Large intestine (tissue), 12 donors: ENCODE results near the gene CCT5. TPM values are rescaled to one million over a fixed set of nuclear protein-coding genes. Genes with fewer than 3 reads are reported as not detected.

Experiments
- DNase-seq, 2 donors: peaks; one replicate each; pipeline versions ENCODE4 v3.0.0 to v3.0.0-alpha.2; 2013
- H3K27ac ChIP-seq: one replicate; pipeline ENCODE4 v1.5.1; 2013; ENCODE audit warnings: low read length
- H3K27me3 ChIP-seq: 2 replicates; pipeline ENCODE4 v1.6.1; 2013; ENCODE audit warnings: low read length; ENCODE audit not compliant: control insufficient read depth, insufficient read depth
- H3K36me3 ChIP-seq: 2 replicates; pipeline ENCODE4 v1.6.1; 2013; ENCODE audit warnings: low read length; ENCODE audit not compliant: control insufficient read depth, insufficient read depth
- H3K4me1 ChIP-seq: one replicate; pipeline ENCODE4 v1.6.1; 2013; ENCODE audit warnings: low read length; ENCODE audit not compliant: control insufficient read depth, insufficient read depth
- H3K4me3 ChIP-seq: one replicate; pipeline ENCODE4 v1.5.1; 2013; ENCODE audit warnings: low read length
- H3K9me3 ChIP-seq: one replicate; pipeline ENCODE4 v1.6.1; 2013; ENCODE audit warnings: mild to moderate bottlenecking, low read depth, low read length, moderate library complexity; ENCODE audit not compliant: control insufficient read depth
- WGBS: methylation state at CpG from one replicate; pipeline ENCODE4 v1.1.5; 2013; ENCODE audit warnings: low lambda C conversion rate; ENCODE audit not compliant: insufficient coverage; 5-methylcytosine and 5-hydroxymethylcytosine counted together
- long read RNA-seq, 11 donors: transcript quantifications; one replicate each; lab custom pipeline, GENCODE V29; 2026
- polyA plus RNA-seq: library from polyadenylated mRNA; unstranded; fragments of 120-200 nt; gene quantifications from one replicate; pipeline ENCODE4 v1.2.1, GENCODE V29; 2013

Gene CCT5
- polyA plus RNA-seq: 178 TPM
- long read RNA-seq, donor 1, transcript CCT5-212 (2 exons, 568 nt): minor isoform, 10 of 64 reads
- long read RNA-seq, donor 1, transcript CCT5-201 (11 exons, 3,675 nt): major isoform, 23 of 64 reads
- long read RNA-seq, donor 1, partial matches to known transcripts: 29 of 64 reads
- long read RNA-seq, donor 1, other reads (novel, unspliced or antisense): 0 of 64 reads
- long read RNA-seq, donor 2, transcript CCT5-212 (2 exons, 568 nt): minor isoform, 12 of 174 reads
- long read RNA-seq, donor 2, transcript CCT5-201 (11 exons, 3,675 nt): major isoform, 65 of 174 reads
- long read RNA-seq, donor 2, partial matches to known transcripts: 95 of 174 reads
- long read RNA-seq, donor 2, other reads (novel, unspliced or antisense): 0 of 174 reads
- long read RNA-seq, donor 3, transcript CCT5-210 (3 exons, 1,091 nt): minor isoform, 7 of 408 reads
- long read RNA-seq, donor 3, transcript CCT5-212 (2 exons, 568 nt): minor isoform, 24 of 408 reads
- long read RNA-seq, donor 3, transcript CCT5-201 (11 exons, 3,675 nt): major isoform, 75 of 408 reads
- long read RNA-seq, donor 3, partial matches to known transcripts: 290 of 408 reads
- long read RNA-seq, donor 3, other reads (novel, unspliced or antisense): 8 of 408 reads
- long read RNA-seq, donor 4, partial matches to known transcripts: 0 of 12 reads
- long read RNA-seq, donor 4, other reads (novel, unspliced or antisense): 0 of 12 reads
- long read RNA-seq, donor 5, transcript CCT5-201 (11 exons, 3,675 nt): major isoform, 25 of 68 reads
- long read RNA-seq, donor 5, transcript CCT5-212 (2 exons, 568 nt): minor isoform, 8 of 68 reads
- long read RNA-seq, donor 5, partial matches to known transcripts: 35 of 68 reads
- long read RNA-seq, donor 5, other reads (novel, unspliced or antisense): 0 of 68 reads
- long read RNA-seq, donor 6, transcript CCT5-212 (2 exons, 568 nt): minor isoform, 28 of 162 reads
- long read RNA-seq, donor 6, transcript CCT5-201 (11 exons, 3,675 nt): major isoform, 49 of 162 reads
- long read RNA-seq, donor 6, partial matches to known transcripts: 76 of 162 reads
- long read RNA-seq, donor 6, other reads (novel, unspliced or antisense): 0 of 162 reads
- long read RNA-seq, donor 7, transcript CCT5-212 (2 exons, 568 nt): minor isoform, 9 of 106 reads
- long read RNA-seq, donor 7, transcript CCT5-201 (11 exons, 3,675 nt): major isoform, 29 of 106 reads
- long read RNA-seq, donor 7, partial matches to known transcripts: 52 of 106 reads
- long read RNA-seq, donor 7, other reads (novel, unspliced or antisense): 13 of 106 reads
- long read RNA-seq, donor 8, transcript CCT5-201 (11 exons, 3,675 nt): major isoform, 58 of 181 reads
- long read RNA-seq, donor 8, partial matches to known transcripts: 114 of 181 reads
- long read RNA-seq, donor 8, other reads (novel, unspliced or antisense): 0 of 181 reads
- long read RNA-seq, donor 9, transcript CCT5-212 (2 exons, 568 nt): minor isoform, 23 of 147 reads
- long read RNA-seq, donor 9, transcript CCT5-201 (11 exons, 3,675 nt): major isoform, 46 of 147 reads
- long read RNA-seq, donor 9, partial matches to known transcripts: 72 of 147 reads
- long read RNA-seq, donor 9, other reads (novel, unspliced or antisense): 0 of 147 reads
- long read RNA-seq, donor 10, transcript CCT5-201 (11 exons, 3,675 nt): major isoform, 61 of 219 reads
- long read RNA-seq, donor 10, transcript CCT5-212 (2 exons, 568 nt): minor isoform, 8 of 219 reads
- long read RNA-seq, donor 10, partial matches to known transcripts: 142 of 219 reads
- long read RNA-seq, donor 10, other reads (novel, unspliced or antisense): 5 of 219 reads
- long read RNA-seq, donor 11, transcript CCT5-212 (2 exons, 568 nt): minor isoform, 9 of 92 reads
- long read RNA-seq, donor 11, transcript CCT5-201 (11 exons, 3,675 nt): major isoform, 44 of 92 reads
- long read RNA-seq, donor 11, partial matches to known transcripts: 35 of 92 reads
- long read RNA-seq, donor 11, other reads (novel, unspliced or antisense): 0 of 92 reads

GRCh38 chr5:10249948-10250805 lies at the start of gene CCT5:
Gene CCT5 (plus strand): TSS chr5:10250280. CDS start chr5:10250341, 61 bp downstream.
- Histone ChIP-seq H3K4me1 (peaks cover 13% of the 10 kb centered on the region), H3K4me3 (peak within 1 kb of the TSS; percentile 91), H3K36me3 (peaks cover 14% of the 10 kb centered on the region), H3K27me3 (no peaks in the 10 kb centered on the region), H3K9me3 (no peaks in the 10 kb centered on the region), H3K27ac (peak within 1 kb of the TSS; percentile 81)
- DNase-seq: peak; percentile 96 to 98
- WGBS: no CpG with 5 or more reads among the region's 67 CpGs

DNA sequence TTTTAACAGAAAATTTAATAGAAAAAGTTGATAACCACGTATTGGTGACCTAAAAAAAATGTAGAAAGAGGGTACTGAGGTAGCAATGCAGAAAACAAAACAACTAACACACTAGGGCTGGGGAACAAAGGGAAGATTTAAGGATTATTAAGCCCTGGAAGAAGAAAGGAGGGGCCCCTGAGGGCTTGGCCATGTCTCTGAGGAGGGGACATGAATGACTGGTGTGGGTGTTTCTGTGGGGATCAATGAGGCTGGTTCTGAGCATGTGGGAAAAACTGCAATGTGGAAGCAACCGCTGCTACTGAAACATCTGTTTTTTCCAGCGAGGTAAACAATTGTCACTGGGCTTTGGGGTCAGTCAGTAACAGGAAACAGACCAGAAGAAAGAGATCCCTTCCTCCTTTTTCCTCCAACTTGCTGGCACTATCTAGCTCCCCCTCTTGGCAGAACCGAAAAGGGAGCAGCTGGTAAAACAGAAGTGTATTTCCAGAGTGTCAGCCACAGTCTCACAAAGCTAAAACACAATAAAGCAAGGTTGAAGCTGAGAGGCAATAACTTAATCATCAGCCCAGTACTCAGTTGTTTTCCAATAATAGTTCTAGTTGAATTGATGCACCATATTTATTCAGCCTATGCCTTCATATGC lies 48.7 kb upstream of the CCT5 start:
- 62% methylated on average over 2 of the region's 4 CpGs for WGBS
- H3K27ac ChIP-seq: no peak overlapping the region
- no peaks in the 10 kb centered on the region for H3K4me1 ChIP-seq
- no peaks in the 10 kb centered on the region for H3K9me3 ChIP-seq
- no peak overlapping the region for H3K4me3 ChIP-seq
- peak in 1 of 2 donors; percentile 12 for DNase-seq
- no peaks in the 10 kb centered on the region for H3K36me3 ChIP-seq
- no peaks in the 10 kb centered on the region for H3K27me3 ChIP-seq

DNA sequence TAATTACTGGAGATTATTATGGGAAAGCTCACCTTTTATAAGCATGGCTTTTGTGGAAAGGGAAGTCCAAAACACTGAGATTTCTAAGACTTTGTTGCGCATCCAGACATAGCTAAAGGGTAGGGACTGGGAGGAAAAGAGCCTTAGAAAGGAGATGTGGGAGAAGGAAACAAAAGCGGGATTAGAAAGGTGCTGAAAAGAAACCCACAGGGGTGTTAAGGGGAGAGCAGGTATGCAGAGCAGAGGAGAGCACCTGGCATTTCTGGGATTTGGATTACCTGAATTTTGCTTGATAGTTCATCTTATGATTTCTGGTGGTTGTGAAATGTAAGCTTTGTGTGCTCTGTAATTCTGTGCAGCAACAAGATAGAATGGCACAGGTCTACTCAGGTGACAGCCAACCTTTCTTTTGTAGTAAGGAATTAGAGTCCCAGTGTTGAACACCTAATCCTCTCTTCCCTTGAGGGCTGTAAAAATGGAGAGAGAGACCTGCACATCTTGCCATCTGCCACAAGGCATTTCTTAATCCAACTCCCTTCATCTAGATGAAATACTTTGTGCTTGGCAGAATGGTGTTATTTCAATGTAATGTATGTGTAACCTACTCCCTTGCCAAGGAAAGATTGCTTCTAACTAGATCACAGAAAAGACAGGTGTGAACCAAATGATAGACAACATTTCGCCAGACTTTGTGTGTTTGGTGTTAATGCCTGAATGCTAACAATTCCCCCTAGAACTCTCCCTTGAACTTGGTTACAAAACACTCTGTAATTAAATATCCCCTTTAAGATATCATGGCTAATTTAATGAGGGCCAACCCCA lies 47.8 kb upstream of the CCT5 start:
- H3K4me3 ChIP-seq: no peak overlapping the region
- 60% methylated on average over 1 of the region's 3 CpGs for whole genome bisulfite sequencing
- H3K27ac ChIP-seq: no peak overlapping the region
- no peak for DNase-seq
- no peaks in the 10 kb centered on the region for H3K36me3 ChIP-seq
- no peaks in the 10 kb centered on the region for H3K9me3 ChIP-seq
- no peaks in the 10 kb centered on the region for H3K4me1 ChIP-seq
- H3K27me3 ChIP-seq: no peaks in the 10 kb centered on the region

GRCh38 chr5:10209004-10209403 lies 41.1 kb upstream of the CCT5 start:
- 100% methylated on average over 1 of the region's 1 CpG for WGBS

DNA sequence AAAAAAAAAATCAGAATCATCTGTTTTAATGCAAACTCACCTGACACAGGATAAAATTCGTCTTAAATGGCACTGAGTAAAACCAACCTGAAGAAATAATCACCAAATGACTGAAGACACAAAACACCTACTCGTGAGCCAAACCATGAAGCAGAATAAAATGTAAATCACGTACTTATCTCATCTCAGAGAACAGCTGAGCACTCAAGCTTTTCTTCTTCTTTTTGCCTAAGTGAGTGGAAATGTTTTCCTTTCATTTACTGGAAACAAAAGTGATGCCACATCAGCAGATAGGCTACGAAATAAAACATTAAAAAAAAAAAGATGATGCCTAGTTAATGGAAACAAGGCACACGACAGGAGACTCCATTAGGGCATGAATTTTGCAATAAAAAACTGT lies 36.8 kb upstream of the CCT5 start:
- Histone ChIP-seq H3K4me1 (no peaks in the 10 kb centered on the region), H3K27me3 (no peaks in the 10 kb centered on the region), H3K27ac (no peak overlapping the region), H3K4me3 (no peak overlapping the region), H3K36me3 (no peaks in the 10 kb centered on the region), H3K9me3 (no peaks in the 10 kb centered on the region)
- WGBS: 79% methylated on average over 4 of the region's 5 CpGs
- no peak for DNase-seq

More at GRCh38 chr5:10209004-10209403, 41.1 kb upstream of the CCT5 start:
- Histone ChIP-seq H3K27me3 (no peaks in the 10 kb centered on the region), H3K9me3 (no peaks in the 10 kb centered on the region), H3K4me1 (no peaks in the 10 kb centered on the region), H3K4me3 (no peak overlapping the region), H3K27ac (no peak overlapping the region), H3K36me3 (no peaks in the 10 kb centered on the region)
- DNase-seq: no peak

- WGBS: no CpG with 5 or more reads among the region's 2 CpGs
- Histone ChIP-seq H3K27ac (no peak overlapping the region), H3K9me3 (no peaks in the 10 kb centered on the region)
Measured at GRCh38 chr5:10214041-10214440, 36.0 kb upstream of the CCT5 start.

DNA sequence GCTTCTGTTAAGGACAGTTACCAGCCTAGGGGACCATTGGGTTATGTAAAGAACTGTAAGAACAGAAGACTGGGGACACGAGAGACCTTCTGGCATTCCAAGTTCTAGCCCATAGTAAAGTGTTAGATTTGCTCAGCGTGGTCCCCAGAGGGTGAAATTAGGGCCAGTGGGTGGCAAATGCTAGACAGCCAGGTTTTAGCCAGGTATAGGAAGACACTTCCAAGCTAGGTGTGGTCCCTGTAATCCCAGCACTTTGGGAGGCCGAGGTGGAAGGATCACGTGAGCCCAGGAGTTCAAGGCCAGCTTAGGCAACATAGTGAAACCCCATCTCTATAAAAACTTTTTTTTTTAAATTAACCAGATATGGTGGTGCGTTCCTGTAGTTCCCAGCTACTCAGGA lies 34.7 kb upstream of the CCT5 start:
- no peak for DNase-seq
- Histone ChIP-seq H3K27me3 (no peaks in the 10 kb centered on the region), H3K4me1 (no peaks in the 10 kb centered on the region), H3K9me3 (no peaks in the 10 kb centered on the region), H3K27ac (no peak overlapping the region), H3K4me3 (no peak overlapping the region), H3K36me3 (no peaks in the 10 kb centered on the region)
- WGBS: 83% methylated on average over 1 of the region's 5 CpGs

More at GRCh38 chr5:10214041-10214440, 36.0 kb upstream of the CCT5 start:
- no peak for DNase-seq
- Histone ChIP-seq H3K4me3 (no peak overlapping the region), H3K4me1 (no peaks in the 10 kb centered on the region), H3K27me3 (no peaks in the 10 kb centered on the region), H3K36me3 (no peaks in the 10 kb centered on the region)

GRCh38 chr5:10216107-10216506 lies 34.0 kb upstream of the CCT5 start:
- Histone ChIP-seq H3K4me3 (no peak overlapping the region), H3K27ac (no peak overlapping the region), H3K27me3 (no peaks in the 10 kb centered on the region), H3K36me3 (no peaks in the 10 kb centered on the region), H3K4me1 (no peaks in the 10 kb centered on the region), H3K9me3 (no peaks in the 10 kb centered on the region)
- WGBS: 100% methylated on average over 1 of the region's 5 CpGs
- DNase-seq: no peak
